CD4-positive, CD25-positive, alpha-beta regulatory T cell (primary cell): ENCODE data around the gene PSD. TPM values are rescaled to one million over a fixed set of nuclear protein-coding genes. Genes with fewer than 3 reads are reported as not detected.

Experiments used
- ATAC-seq, 2 donors: fragments of 150-1000 bp; cut with Tn5 transposase; one replicate each; pipeline ENCODE4 v1.10.0; 2021; ENCODE audit warnings: low read depth in 2 of 2, moderate number of reproducible peaks in 2 of 2, moderate library complexity in 1 of 2
- DNase-seq, 3 donors: peaks; one replicate each; pipeline versions ENCODE4 v3.0.0 to v3.0.0-alpha.2; 2012 to 2022; ENCODE audit warnings: mixed read lengths in 1 of 3
- H3K27ac ChIP-seq: one replicate; pipeline ENCODE4 v1.7.0; 2013; ENCODE audit warnings: mild to moderate bottlenecking, low read length; ENCODE audit not compliant: insufficient read depth, poor library complexity, severe bottlenecking
- H3K27me3 ChIP-seq: one replicate; pipeline ENCODE4 v1.7.0; 2013; ENCODE audit warnings: low read length; ENCODE audit not compliant: control insufficient read depth, insufficient read depth
- H3K36me3 ChIP-seq: one replicate; pipeline ENCODE4 v1.7.0; 2013; ENCODE audit warnings: mild to moderate bottlenecking, low read length, moderate library complexity; ENCODE audit not compliant: control insufficient read depth, insufficient read depth
- H3K4me1 ChIP-seq: 2 replicates; pipeline ENCODE4 v1.7.0; 2013; ENCODE audit warnings: mild to moderate bottlenecking, low read length; ENCODE audit not compliant: insufficient read depth, control insufficient read depth, poor library complexity, severe bottlenecking
- H3K4me3 ChIP-seq: one replicate; pipeline ENCODE4 v1.7.0; 2013; ENCODE audit warnings: low read depth, mild to moderate bottlenecking, low read length, moderate library complexity
- H3K9me3 ChIP-seq, 2 experiments: 1 replicate in 1 of 2; 2 replicates in 1 of 2; pipeline ENCODE4 v1.7.0; 2013; ENCODE audit warnings: low read length in 2 of 2, mild to moderate bottlenecking in 1 of 2, moderate library complexity in 1 of 2; ENCODE audit not compliant: control insufficient read depth in 2 of 2
- H3K27ac Mint-ChIP-seq, 3 donors: one replicate each; pipeline ENCODE4 v1.8.0; 2020 to 2022; ENCODE audit warnings: mild to moderate bottlenecking in 3 of 3, mixed read lengths in 3 of 3, moderate library complexity in 2 of 3
- H3K27me3 Mint-ChIP-seq: one replicate; pipeline ENCODE4 v1.8.0; 2022; ENCODE audit warnings: mild to moderate bottlenecking, mixed read lengths
- H3K36me3 Mint-ChIP-seq: one replicate; pipeline ENCODE4 v1.8.0; 2020; ENCODE audit warnings: mixed read lengths
- H3K4me1 Mint-ChIP-seq, 4 donors: one replicate each; pipeline ENCODE4 v1.8.0; 2020 to 2022; ENCODE audit warnings: mixed read lengths in 4 of 4, mild to moderate bottlenecking in 1 of 4
- H3K4me3 Mint-ChIP-seq, 4 donors: one replicate each; pipeline ENCODE4 v1.8.0; 2020 to 2022; ENCODE audit warnings: mild to moderate bottlenecking in 4 of 4, mixed read lengths in 4 of 4, moderate library complexity in 3 of 4
- H3K9me3 Mint-ChIP-seq, 7 donors: one replicate each; pipeline ENCODE4 v1.8.0; 2020 to 2022; ENCODE audit warnings: mixed read lengths in 7 of 7, mild to moderate bottlenecking in 3 of 7, moderate library complexity in 2 of 7
- polyA plus RNA-seq, 4 donors: library from polyadenylated mRNA; unstranded; fragments of 300-500 nt; fragmentation: Illumina TruSeq; gene quantifications; one replicate each; pipeline ENCODE4 v1.2.3, GENCODE V29; 2021
- total RNA-seq: library from RNA; stranded (reverse); gene quantifications from one replicate; pipeline ENCODE4 v1.2.3, GENCODE V29; 2022

PSD gene
- total and polyA plus RNA-seq, 5 donors from 2014 or later = 1.4 to 2.9 (median 2.2) TPM

GRCh38 chr10:102371295-102371694 is 47.3 kb downstream of the PSD start:
- H3K4me3 Mint-ChIP-seq = no peak overlapping the region

GRCh38 chr10:102368077-102368476 is 50.5 kb downstream of the PSD start:
- ATAC-seq = no peak
- no peaks in the 10 kb centered on the region for H3K4me1 ChIP-seq
- H3K36me3 Mint-ChIP-seq = peaks cover 80% of the 10 kb centered on the region
- H3K9me3 ChIP-seq = no peaks in the 10 kb centered on the region
- no peak for DNase-seq
- H3K9me3 Mint-ChIP-seq = no peaks in the 10 kb centered on the region
- no peak overlapping the region for H3K27ac Mint-ChIP-seq
- no peaks in the 10 kb centered on the region for H3K27me3 ChIP-seq
- H3K4me3 Mint-ChIP-seq = no peak overlapping the region
- no peak overlapping the region for H3K4me3 ChIP-seq
- H3K36me3 ChIP-seq = peaks cover 88% of the 10 kb centered on the region
- no peak overlapping the region for H3K27ac ChIP-seq
- H3K27me3 Mint-ChIP-seq = peaks cover 4% of the 10 kb centered on the region
- peaks cover 0 to 6% (median 1%) of the 10 kb centered on the region in 4 donors for H3K4me1 Mint-ChIP-seq

More at GRCh38 chr10:102371295-102371694, 47.3 kb downstream of the PSD start:
- ATAC-seq (no peak), DNase-seq (no peak)
- Mint-ChIP-seq H3K36me3 (peaks cover 65% of the 10 kb centered on the region), H3K27me3 (peaks cover 4% of the 10 kb centered on the region), H3K4me1 (peaks cover 0 to 6% (median 1%) of the 10 kb centered on the region in 4 donors), H3K9me3 (no peaks in the 10 kb centered on the region), H3K27ac (no peak overlapping the region)
- Histone ChIP-seq H3K27ac (no peak overlapping the region), H3K4me1 (no peaks in the 10 kb centered on the region), H3K27me3 (no peaks in the 10 kb centered on the region), H3K36me3 (peaks cover 90% of the 10 kb centered on the region), H3K9me3 (no peaks in the 10 kb centered on the region), H3K4me3 (no peak overlapping the region)

- Mint-ChIP-seq H3K4me1 (peaks cover 0 to 2% (median under 1%) of the 10 kb centered on the region in 4 donors), H3K27ac (no peak overlapping the region), H3K27me3 (peaks cover 4% of the 10 kb centered on the region), H3K9me3 (no peaks in the 10 kb centered on the region), H3K4me3 (no peak overlapping the region), H3K36me3 (peaks cover 80% of the 10 kb centered on the region)
- Histone ChIP-seq H3K4me3 (no peak overlapping the region), H3K9me3 (no peaks in the 10 kb centered on the region), H3K27ac (no peak overlapping the region), H3K36me3 (peaks cover 88% of the 10 kb centered on the region), H3K27me3 (no peaks in the 10 kb centered on the region), H3K4me1 (no peaks in the 10 kb centered on the region)
- no peak for DNase-seq
- no peak for ATAC-seq
Observed at GRCh38 chr10:102367441-102367840, 51.1 kb downstream of the PSD start.

GRCh38 chr10:102358712-102359382 is 59.7 kb downstream of the PSD start:
- Mint-ChIP-seq H3K9me3 (no peaks in the 10 kb centered on the region), H3K36me3 (peaks cover 67% of the 10 kb centered on the region), H3K4me1 (no peaks in the 10 kb centered on the region), H3K27ac (no peak overlapping the region), H3K27me3 (no peaks in the 10 kb centered on the region), H3K4me3 (no peak overlapping the region)
- peak in 1 of 3 donors; percentile 34 for DNase-seq
- Histone ChIP-seq H3K9me3 (no peaks in the 10 kb centered on the region), H3K36me3 (peaks cover 82% of the 10 kb centered on the region), H3K4me3 (no peak overlapping the region), H3K27me3 (no peaks in the 10 kb centered on the region), H3K27ac (no peak overlapping the region), H3K4me1 (no peaks in the 10 kb centered on the region)
- ATAC-seq = no peak

- H3K36me3 Mint-ChIP-seq = peaks cover 42% of the 10 kb centered on the region
- no peaks in the 10 kb centered on the region for H3K4me1 Mint-ChIP-seq
- H3K9me3 Mint-ChIP-seq = no peaks in the 10 kb centered on the region
Observed at GRCh38 chr10:102354451-102354850, 64.1 kb downstream of the PSD start.

More at GRCh38 chr10:102354451-102354850, 64.1 kb downstream of the PSD start:
- Histone ChIP-seq H3K9me3 (no peaks in the 10 kb centered on the region), H3K4me3 (no peak overlapping the region), H3K27me3 (no peaks in the 10 kb centered on the region), H3K27ac (no peak overlapping the region), H3K36me3 (peaks cover 70% of the 10 kb centered on the region), H3K4me1 (no peaks in the 10 kb centered on the region)
- Mint-ChIP-seq H3K4me3 (no peak overlapping the region), H3K27ac (no peak overlapping the region), H3K27me3 (no peaks in the 10 kb centered on the region)
- DNase-seq (no peak), ATAC-seq (no peak)

Other genes starting within 250 kb of the PSD start
- not detected for gene ELOVL3, start 192.5 kb downstream of the PSD start, total RNA-seq
- gene ELOVL3, start 192.5 kb downstream of the PSD start, polyA plus RNA-seq = under 1 TPM in 1 of 4 donors, not detected in 3; 0.16 TPM
- gene PITX3, start 177.3 kb downstream of the PSD start, total RNA-seq = not detected
- not detected for gene PITX3, start 177.3 kb downstream of the PSD start, polyA plus RNA-seq
- gene GBF1, start 173.3 kb downstream of the PSD start, total RNA-seq = 45.6 TPM
- gene GBF1, start 173.3 kb downstream of the PSD start, polyA plus RNA-seq = 10 to 100 TPM in 1 of 4 donors, 1 to 10 TPM in 3; 8.8 to 10.1 (median 9.9) TPM
- gene NFKB2, start 23.1 kb downstream of the PSD start, total RNA-seq = 385 TPM
- 1 to 10 TPM; 6.3 to 8.2 (median 6.7) TPM for gene NFKB2, start 23.1 kb downstream of the PSD start, polyA plus RNA-seq
- gene FBXL15, start 2.1 kb upstream of the PSD start, total RNA-seq = 12.8 TPM
- 10 to 100 TPM; 25.2 to 40.1 (median 32.1) TPM for gene FBXL15, start 2.1 kb upstream of the PSD start, polyA plus RNA-seq
- 29.4 TPM for gene CUEDC2, start 13.8 kb upstream of the PSD start, total RNA-seq
- 10 to 100 TPM; 50.8 to 60.6 (median 52.0) TPM for gene CUEDC2, start 13.8 kb upstream of the PSD start, polyA plus RNA-seq
- 0.35 TPM for gene C10orf95, start 32.8 kb upstream of the PSD start, total RNA-seq
- 1 to 10 TPM in 1 of 4 donors, under 1 TPM in 3; 0.40 to 1.1 (median 0.55) TPM for gene C10orf95, start 32.8 kb upstream of the PSD start, polyA plus RNA-seq
- gene ACTR1A, start 83.9 kb upstream of the PSD start, total RNA-seq = 63.0 TPM
- 10 to 100 TPM; 67.9 to 77.9 (median 75.6) TPM for gene ACTR1A, start 83.9 kb upstream of the PSD start, polyA plus RNA-seq
- gene SUFU, start 85.2 kb upstream of the PSD start, total RNA-seq = 17.8 TPM
- 1 to 10 TPM; 2.4 to 6.3 (median 4.6) TPM for gene SUFU, start 85.2 kb upstream of the PSD start, polyA plus RNA-seq
- gene TRIM8, start 225.7 kb upstream of the PSD start, total RNA-seq = 73.4 TPM
- 10 to 100 TPM; 30.2 to 38.3 (median 36.4) TPM for gene TRIM8, start 225.7 kb upstream of the PSD start, polyA plus RNA-seq